HepG2 (cell line): ENCODE results near the gene ASB4.

Experiments used
- RAD51 ChIP-seq: fragments of 450-650 bp; IDR thresholded peaks from 2 replicates; pipeline ENCODE4 v1.6.1; 2016; ENCODE audit warnings: borderline replicate concordance
- RBAK ChIP-seq: sonication (generic); formaldehyde crosslinking; IDR thresholded peaks from 2 replicates; pipeline ENCODE4 v1.5.1; 2020; ENCODE audit warnings: mild to moderate bottlenecking, missing genetic modification reagents
- TBP ChIP-seq: sonication (generic); formaldehyde crosslinking; IDR thresholded peaks from 2 replicates; pipeline ENCODE4 v1.5.0; 2020; ENCODE audit warnings: missing genetic modification reagents
- ZNF143 ChIP-seq: sonication (generic); formaldehyde crosslinking; IDR thresholded peaks from 2 replicates; pipeline ENCODE4 v1.4.0; 2020; ENCODE audit warnings: missing genetic modification reagents
- TF ChIP-seq, protein P1 (sequence below): IDR thresholded peaks from 2 replicates; pipeline ENCODE4 v1.6.1; 2016; ENCODE audit warnings: mild to moderate bottlenecking, missing biosample characterization, missing genetic modification reagents
- TF ChIP-seq, protein P2 (sequence below): IDR thresholded peaks from 2 replicates; pipeline ENCODE4 v1.6.1; 2018; ENCODE audit warnings: missing genetic modification reagents
- TF ChIP-seq, protein P3 (sequence below): sonication (generic); formaldehyde crosslinking; IDR thresholded peaks from 2 replicates; pipeline ENCODE4 v1.5.0; 2020; ENCODE audit warnings: mild to moderate bottlenecking, missing genetic modification reagents, moderate library complexity
- TF ChIP-seq, protein P4 (sequence below): sonication (generic); formaldehyde crosslinking; IDR thresholded peaks from 2 replicates; pipeline ENCODE4 v1.8.0; 2022; ENCODE audit warnings: mild to moderate bottlenecking, missing genetic modification reagents

DNA sequence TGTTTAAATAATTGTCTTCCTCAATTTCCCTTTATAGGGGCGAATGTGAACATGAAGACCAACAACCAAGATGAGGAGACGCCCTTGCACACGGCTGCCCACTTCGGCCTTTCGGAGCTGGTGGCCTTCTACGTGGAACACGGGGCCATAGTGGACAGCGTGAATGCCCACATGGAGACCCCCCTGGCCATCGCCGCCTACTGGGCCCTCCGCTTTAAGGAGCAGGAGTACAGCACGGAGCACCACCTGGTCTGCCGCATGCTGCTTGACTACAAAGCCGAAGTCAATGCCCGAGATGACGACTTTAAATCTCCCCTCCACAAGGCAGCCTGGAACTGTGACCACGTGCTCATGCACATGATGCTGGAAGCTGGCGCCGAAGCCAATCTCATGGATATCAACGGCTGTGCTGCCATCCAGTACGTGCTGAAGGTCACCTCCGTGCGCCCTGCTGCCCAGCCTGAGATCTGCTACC is 42.1 kb downstream of the ASB4 start:
- no peak for TF ChIP-seq RBAK (CRISPR knock-in tag)
- TF ChIP-seq, protein P1, sequence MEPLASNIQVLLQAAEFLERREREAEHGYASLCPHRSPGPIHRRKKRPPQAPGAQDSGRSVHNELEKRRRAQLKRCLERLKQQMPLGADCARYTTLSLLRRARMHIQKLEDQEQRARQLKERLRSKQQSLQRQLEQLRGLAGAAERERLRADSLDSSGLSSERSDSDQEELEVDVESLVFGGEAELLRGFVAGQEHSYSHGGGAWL = no peak
- TF ChIP-seq RAD51 = no peak
- no peak for TF ChIP-seq ZNF143 (CRISPR knock-in tag)
- TF ChIP-seq, protein P2, sequence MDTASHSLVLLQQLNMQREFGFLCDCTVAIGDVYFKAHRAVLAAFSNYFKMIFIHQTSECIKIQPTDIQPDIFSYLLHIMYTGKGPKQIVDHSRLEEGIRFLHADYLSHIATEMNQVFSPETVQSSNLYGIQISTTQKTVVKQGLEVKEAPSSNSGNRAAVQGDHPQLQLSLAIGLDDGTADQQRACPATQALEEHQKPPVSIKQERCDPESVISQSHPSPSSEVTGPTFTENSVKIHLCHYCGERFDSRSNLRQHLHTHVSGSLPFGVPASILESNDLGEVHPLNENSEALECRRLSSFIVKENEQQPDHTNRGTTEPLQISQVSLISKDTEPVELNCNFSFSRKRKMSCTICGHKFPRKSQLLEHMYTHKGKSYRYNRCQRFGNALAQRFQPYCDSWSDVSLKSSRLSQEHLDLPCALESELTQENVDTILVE (CRISPR knock-in tag) = no peak
- TF ChIP-seq, protein P3, sequence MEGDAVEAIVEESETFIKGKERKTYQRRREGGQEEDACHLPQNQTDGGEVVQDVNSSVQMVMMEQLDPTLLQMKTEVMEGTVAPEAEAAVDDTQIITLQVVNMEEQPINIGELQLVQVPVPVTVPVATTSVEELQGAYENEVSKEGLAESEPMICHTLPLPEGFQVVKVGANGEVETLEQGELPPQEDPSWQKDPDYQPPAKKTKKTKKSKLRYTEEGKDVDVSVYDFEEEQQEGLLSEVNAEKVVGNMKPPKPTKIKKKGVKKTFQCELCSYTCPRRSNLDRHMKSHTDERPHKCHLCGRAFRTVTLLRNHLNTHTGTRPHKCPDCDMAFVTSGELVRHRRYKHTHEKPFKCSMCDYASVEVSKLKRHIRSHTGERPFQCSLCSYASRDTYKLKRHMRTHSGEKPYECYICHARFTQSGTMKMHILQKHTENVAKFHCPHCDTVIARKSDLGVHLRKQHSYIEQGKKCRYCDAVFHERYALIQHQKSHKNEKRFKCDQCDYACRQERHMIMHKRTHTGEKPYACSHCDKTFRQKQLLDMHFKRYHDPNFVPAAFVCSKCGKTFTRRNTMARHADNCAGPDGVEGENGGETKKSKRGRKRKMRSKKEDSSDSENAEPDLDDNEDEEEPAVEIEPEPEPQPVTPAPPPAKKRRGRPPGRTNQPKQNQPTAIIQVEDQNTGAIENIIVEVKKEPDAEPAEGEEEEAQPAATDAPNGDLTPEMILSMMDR (CRISPR knock-in tag) = no peak
- no peak for TF ChIP-seq TBP (CRISPR knock-in tag)
- TF ChIP-seq, protein P4, sequence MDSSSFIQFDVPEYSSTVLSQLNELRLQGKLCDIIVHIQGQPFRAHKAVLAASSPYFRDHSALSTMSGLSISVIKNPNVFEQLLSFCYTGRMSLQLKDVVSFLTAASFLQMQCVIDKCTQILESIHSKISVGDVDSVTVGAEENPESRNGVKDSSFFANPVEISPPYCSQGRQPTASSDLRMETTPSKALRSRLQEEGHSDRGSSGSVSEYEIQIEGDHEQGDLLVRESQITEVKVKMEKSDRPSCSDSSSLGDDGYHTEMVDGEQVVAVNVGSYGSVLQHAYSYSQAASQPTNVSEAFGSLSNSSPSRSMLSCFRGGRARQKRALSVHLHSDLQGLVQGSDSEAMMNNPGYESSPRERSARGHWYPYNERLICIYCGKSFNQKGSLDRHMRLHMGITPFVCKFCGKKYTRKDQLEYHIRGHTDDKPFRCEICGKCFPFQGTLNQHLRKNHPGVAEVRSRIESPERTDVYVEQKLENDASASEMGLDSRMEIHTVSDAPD (CRISPR knock-in tag) = no peak
